HFF-Myc (cell line): ENCODE results near the gene PIK3C2G.

ENCODE experiments used
- DNase-seq: peaks from one replicate; pipeline ENCODE4 v3.0.0-alpha.2; 2011; ENCODE audit warnings: low read depth; ENCODE audit errors: extremely low read depth
- H3K4me3 ChIP-seq: replicated peaks from 2 replicates; pipeline ENCODE4 v1.5.1; 2011; ENCODE audit warnings: low read depth, mild to moderate bottlenecking, control low read depth, low read length
- TF ChIP-seq, protein P1 (sequence below): IDR thresholded peaks from 2 replicates; pipeline ENCODE4 v1.5.1; 2012; ENCODE audit warnings: mild to moderate bottlenecking, low read depth, low read length, control low read depth; ENCODE audit errors: missing control alignments

Gene PIK3C2G

DNA sequence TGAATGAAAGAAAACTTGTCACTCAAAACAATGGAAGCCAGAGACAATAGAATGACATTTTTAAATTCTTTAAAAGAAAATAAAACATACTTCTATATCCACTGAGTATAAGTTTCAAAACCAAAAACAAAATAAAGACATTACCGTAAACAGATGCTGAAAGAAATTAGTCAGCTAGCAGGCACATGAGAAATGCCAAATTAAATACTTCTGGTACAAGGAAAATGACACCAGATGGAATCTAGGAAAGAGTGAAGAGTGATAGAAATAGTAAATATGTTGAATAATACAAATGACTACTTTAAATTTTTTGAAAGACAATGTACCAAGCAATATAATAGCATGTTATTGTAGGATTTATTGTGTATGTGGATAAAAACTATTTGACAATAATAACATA, 23.8 kb downstream of the PIK3C2G start:
- TF ChIP-seq, protein P1, sequence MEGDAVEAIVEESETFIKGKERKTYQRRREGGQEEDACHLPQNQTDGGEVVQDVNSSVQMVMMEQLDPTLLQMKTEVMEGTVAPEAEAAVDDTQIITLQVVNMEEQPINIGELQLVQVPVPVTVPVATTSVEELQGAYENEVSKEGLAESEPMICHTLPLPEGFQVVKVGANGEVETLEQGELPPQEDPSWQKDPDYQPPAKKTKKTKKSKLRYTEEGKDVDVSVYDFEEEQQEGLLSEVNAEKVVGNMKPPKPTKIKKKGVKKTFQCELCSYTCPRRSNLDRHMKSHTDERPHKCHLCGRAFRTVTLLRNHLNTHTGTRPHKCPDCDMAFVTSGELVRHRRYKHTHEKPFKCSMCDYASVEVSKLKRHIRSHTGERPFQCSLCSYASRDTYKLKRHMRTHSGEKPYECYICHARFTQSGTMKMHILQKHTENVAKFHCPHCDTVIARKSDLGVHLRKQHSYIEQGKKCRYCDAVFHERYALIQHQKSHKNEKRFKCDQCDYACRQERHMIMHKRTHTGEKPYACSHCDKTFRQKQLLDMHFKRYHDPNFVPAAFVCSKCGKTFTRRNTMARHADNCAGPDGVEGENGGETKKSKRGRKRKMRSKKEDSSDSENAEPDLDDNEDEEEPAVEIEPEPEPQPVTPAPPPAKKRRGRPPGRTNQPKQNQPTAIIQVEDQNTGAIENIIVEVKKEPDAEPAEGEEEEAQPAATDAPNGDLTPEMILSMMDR = no peak
- H3K4me3 ChIP-seq = no peak overlapping the region
- DNase-seq = no peak

DNA sequence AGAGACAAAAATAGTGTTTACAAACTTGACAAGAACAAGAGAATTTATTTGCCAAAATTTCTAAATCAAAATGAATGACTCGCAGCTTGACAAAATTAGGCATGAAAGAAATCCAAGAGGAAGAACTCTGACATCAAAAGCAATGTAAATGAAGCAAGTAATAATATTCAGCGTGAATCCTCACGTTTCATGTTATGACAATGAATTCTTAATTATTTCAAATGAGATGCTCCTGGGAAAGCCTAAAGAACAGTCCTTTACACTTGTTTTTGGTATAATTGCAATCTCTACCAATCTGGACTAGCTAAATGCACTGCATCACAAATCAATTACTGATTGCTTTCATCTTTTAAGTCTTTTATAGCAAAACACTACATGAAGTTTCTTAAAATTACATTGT, 29.1 kb downstream of the PIK3C2G start:
- DNase-seq = no peak
- H3K4me3 ChIP-seq = no peak overlapping the region
- TF ChIP-seq, protein P1 = no peak

DNA sequence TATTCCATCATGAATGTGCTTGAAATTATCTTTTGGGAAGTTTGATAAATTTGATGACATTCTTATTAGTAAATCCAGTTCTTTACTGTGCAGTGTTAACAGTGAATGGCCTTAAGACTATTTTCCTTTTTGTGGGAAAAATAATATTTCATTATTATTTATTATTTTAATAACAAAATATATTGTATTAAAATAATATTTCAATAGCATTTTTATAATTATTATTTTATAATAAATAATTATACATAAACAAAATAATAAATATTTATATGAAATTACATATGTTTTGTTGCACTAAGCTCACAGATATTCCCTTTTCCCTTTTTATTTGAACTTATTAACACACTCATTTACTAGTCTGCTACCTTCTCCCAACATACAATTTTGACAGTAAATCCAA, 33.6 kb downstream of the PIK3C2G start:
- no peak overlapping the region for H3K4me3 ChIP-seq
- TF ChIP-seq, protein P1 = no peak
- DNase-seq = no peak

DNA sequence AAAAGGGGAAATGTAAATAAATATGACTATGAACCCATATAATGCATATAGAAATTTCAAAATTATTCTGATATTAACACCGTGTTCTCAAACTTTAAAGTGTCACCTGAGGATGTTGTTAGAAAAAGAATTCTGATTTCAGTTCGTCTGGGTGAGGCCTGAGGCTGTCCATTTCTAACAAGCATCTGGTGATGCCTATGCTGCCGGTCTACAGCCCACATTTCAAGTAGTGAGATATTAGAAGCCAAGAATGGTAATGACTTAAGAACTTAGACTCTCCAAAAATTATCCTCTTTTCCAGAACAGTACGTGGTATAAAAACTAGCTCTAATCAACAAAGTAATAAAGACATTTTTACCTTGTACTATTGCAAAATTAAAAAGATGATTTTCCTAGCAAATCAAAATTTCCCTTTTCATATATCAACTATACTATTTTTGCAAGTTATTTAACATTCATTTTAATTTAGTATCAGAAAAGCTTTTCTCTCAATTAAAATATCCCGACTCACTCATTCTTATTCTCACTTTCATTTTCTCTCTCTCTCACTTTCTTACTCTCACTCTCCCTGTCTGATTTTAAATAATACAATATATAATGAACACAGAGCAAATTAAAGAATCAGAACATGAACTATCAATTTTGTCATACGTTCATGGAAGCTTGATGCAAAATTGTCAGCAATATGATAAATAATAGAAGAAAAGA, 35.0 kb downstream of the PIK3C2G start:
- DNase-seq = no peak
- no peak overlapping the region for H3K4me3 ChIP-seq
- TF ChIP-seq, protein P1 = no peak

DNA sequence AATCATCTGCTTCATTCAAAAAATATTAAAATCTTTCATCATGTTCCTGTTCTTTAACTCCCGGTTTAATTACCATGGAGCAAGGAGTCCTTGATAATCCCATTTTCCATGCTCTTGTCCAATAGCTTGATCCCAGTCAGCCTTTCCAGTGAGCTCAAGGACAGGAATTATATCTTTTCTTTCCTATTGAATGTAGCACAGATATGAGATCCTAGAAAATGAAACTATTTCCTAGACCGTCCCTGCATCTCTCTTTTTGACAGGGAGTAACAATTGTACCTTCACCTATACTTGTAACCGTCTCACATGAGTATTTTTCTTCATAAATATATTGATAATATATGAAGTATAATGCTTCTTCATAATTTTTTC, 35.6 kb downstream of the PIK3C2G start:
- no peak overlapping the region for H3K4me3 ChIP-seq
- TF ChIP-seq, protein P1 = no peak
- DNase-seq = no peak

DNA sequence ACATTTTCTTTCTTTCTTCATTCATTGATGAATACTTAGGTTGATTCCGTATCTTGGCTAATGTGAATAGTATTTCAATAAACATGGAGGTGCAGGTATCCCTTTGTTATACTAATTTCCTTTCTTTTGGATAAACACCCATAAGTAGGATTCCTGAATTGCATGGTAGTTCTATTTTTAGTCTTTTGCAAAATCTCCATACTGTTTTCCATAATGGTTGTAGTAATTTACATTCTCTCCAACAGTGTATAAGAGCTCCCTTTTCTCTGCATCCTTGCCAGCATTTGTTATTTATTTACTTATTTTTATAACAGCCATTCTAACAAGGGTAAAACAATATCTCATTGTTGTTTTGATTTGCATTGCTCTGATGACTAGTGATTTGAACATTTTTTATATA, 36.6 kb downstream of the PIK3C2G start:
- H3K4me3 ChIP-seq = no peak overlapping the region
- DNase-seq = no peak
- TF ChIP-seq, protein P1 = no peak
